Tibial nerve (tissue), 3 donors: Measurements from ENCODE around the gene MYOZ3.

Source experiments
- POLR2A ChIP-seq, 2 donors: fragments of 450-650 bp; IDR thresholded peaks; one replicate each; pipeline ENCODE4 v1.6.1; 2017; ENCODE audit warnings: antibody characterized with exemption in 2 of 2, mild to moderate bottlenecking in 2 of 2, moderate library complexity in 2 of 2
- TF ChIP-seq, protein P1 (sequence below), 5 experiments: fragments of 200-600 bp in 3 of 5; fragments of 450-650 bp in 2 of 5; sonication (generic) in 3 of 5; IDR thresholded peaks; one replicate each; pipeline ENCODE4 v1.5.1; 2016 to 2019; ENCODE audit warnings: antibody characterized with exemption in 5 of 5, mild to moderate bottlenecking in 3 of 5, moderate library complexity in 2 of 5

- TF ChIP-seq POLR2A (IDR thresholded peaks at IDR 0.05) = no peak
- TF ChIP-seq, protein P1, sequence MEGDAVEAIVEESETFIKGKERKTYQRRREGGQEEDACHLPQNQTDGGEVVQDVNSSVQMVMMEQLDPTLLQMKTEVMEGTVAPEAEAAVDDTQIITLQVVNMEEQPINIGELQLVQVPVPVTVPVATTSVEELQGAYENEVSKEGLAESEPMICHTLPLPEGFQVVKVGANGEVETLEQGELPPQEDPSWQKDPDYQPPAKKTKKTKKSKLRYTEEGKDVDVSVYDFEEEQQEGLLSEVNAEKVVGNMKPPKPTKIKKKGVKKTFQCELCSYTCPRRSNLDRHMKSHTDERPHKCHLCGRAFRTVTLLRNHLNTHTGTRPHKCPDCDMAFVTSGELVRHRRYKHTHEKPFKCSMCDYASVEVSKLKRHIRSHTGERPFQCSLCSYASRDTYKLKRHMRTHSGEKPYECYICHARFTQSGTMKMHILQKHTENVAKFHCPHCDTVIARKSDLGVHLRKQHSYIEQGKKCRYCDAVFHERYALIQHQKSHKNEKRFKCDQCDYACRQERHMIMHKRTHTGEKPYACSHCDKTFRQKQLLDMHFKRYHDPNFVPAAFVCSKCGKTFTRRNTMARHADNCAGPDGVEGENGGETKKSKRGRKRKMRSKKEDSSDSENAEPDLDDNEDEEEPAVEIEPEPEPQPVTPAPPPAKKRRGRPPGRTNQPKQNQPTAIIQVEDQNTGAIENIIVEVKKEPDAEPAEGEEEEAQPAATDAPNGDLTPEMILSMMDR (IDR thresholded peaks at IDR 0.05) = peak; percentile 75 to 95 (median 89)
Measured at GRCh38 chr5:150656191-150657132, 4.6 kb upstream of the MYOZ3 start.
